NCI-H2107 (cell line): ENCODE data around the gene RPLP2.
A peak's percentile ranks its signal among the peaks of the same experiment; 100 is the strongest.

Experiments used
- DNase-seq: peaks from one replicate; lab custom pipeline; 2025; lab: John Stamatoyannopoulos, UW

Gene RPLP2

GRCh38 chr11:803770-804598 lies 5.8 kb upstream of the RPLP2 start:
- DNase-seq, result no peak

GRCh38 chr11:804599-804964 lies 5.2 kb upstream of the RPLP2 start:
- DNase-seq, result no peak

- DNase-seq, result no peak
Measured at GRCh38 chr11:808427-809286, 1.1 kb upstream of the RPLP2 start.

GRCh38 chr11:810040-810567 lies 337 bp downstream of the RPLP2 start:
- no peak for DNase-seq

GRCh38 chr11:811446-812245 lies 1.9 kb downstream of the RPLP2 start:
- no peak for DNase-seq

- no peak for DNase-seq
Measured at GRCh38 chr11:812390-812789, 2.6 kb downstream of the RPLP2 start.

- no peak for DNase-seq
Measured at GRCh38 chr11:813072-813455, 3.3 kb downstream of the RPLP2 start.

- DNase-seq, result no peak
Measured at GRCh38 chr11:813456-814096, 3.8 kb downstream of the RPLP2 start.

- no peak for DNase-seq
Measured at GRCh38 chr11:815675-816432, 6.1 kb downstream of the RPLP2 start.

GRCh38 chr11:816433-816779 lies 6.6 kb downstream of the RPLP2 start:
- no peak for DNase-seq

- no peak for DNase-seq
Measured at GRCh38 chr11:818396-819128, 8.8 kb downstream of the RPLP2 start, which contains the start of gene PNPLA2. TSS of gene PNPLA2 (plus strand) at chr11:818914. CDS start at chr11:819719, 805 bp downstream.

GRCh38 chr11:819129-819931 lies 9.6 kb downstream of the RPLP2 start:
- DNase-seq, result peak; percentile 75

- peak; percentile 68 for DNase-seq
Measured at GRCh38 chr11:819943-820649, 10.3 kb downstream of the RPLP2 start.

GRCh38 chr11:820655-821511 lies 11.1 kb downstream of the RPLP2 start:
- DNase-seq, result no peak

GRCh38 chr11:821512-822371 lies 12.0 kb downstream of the RPLP2 start:
- no peak for DNase-seq

GRCh38 chr11:823441-824291 lies 13.9 kb downstream of the RPLP2 start:
- no peak for DNase-seq
